Testis (tissue), 2 donors: Measurements from ENCODE around the gene MCCC2.
"Not testable (repeated sequence)": the region's sequence is repeated elsewhere in the genome, so short reads cannot be mapped to it uniquely, and the experiment has no call there.

Experiments
- CTCF ChIP-seq, 3 experiments: fragments of 450-650 bp in 2 of 3; fragments of 200-600 bp in 1 of 3; sonication (generic) in 1 of 3; IDR thresholded peaks; one replicate each; pipeline ENCODE4 v1.5.1; 2016 to 2019; ENCODE audit warnings: antibody characterized with exemption in 3 of 3, mild to moderate bottlenecking in 2 of 3, moderate library complexity in 1 of 3
- POLR2A ChIP-seq: fragments of 450-650 bp; IDR thresholded peaks from one replicate; pipeline ENCODE4 v1.6.1; 2017; ENCODE audit warnings: antibody characterized with exemption, mild to moderate bottlenecking, moderate library complexity

GRCh38 chr5:71664615-71665014, 77.5 kb downstream of the MCCC2 start:
- TF ChIP-seq CTCF (IDR thresholded peaks at IDR 0.05); POLR2A: not testable (repeated sequence)
